K562 (cell line): ENCODE measurements around the gene KNDC1. TPM values are rescaled to one million over a fixed set of nuclear protein-coding genes. Genes with fewer than 3 reads are reported as not detected.

Source experiments
- ATAC-seq: fragments of 200-7000 bp; cut with Tn5 transposase; 3 replicates; pipeline ENCODE4 v1.9.1; 2020; ENCODE audit warnings: moderate library complexity
- BruUV-seq: library from RNA; stranded (reverse); fragments of 400-500 nt; replicated peaks from 2 replicates; lab custom pipeline; 2021; lab: Mats Ljungman, UMichigan
- CTCF ChIA-PET: fragments of 300-600 bp; formaldehyde crosslinking; extraction: SDS; loops from one replicate; lab custom pipeline; 2021; ENCODE audit warnings: low intra/inter-chr PET ratio; lab: Yijun Ruan, JAX
- POLR2A ChIA-PET: fragments of 300-600, 350-650 bp; sonication (Branson Sonifier 250); formaldehyde crosslinking; extraction: SDS; loops from one replicate; lab custom pipeline; 2021; ENCODE audit warnings: antibody characterized with exemption, inconsistent platforms; lab: Yijun Ruan, JAX
- DNase-seq, 4 experiments: peaks; one replicate each; pipeline versions ENCODE4 v3.0.0 to v3.0.0-alpha.2; 2011 to 2018; ENCODE audit warnings: low spot score in 3 of 4, mixed read lengths in 3 of 4; ENCODE audit errors: extremely low read depth in 1 of 4
- FAIRE-seq: peaks from 2 replicates; lab custom pipeline; 2011; peaks lifted over from hg19 to GRCh38; lab: Jason Lieb, UNC
- H2AFZ ChIP-seq: 2 replicates; pipeline ENCODE4 v1.6.0; 2011; ENCODE audit warnings: low read depth, low read length, control low read depth, inconsistent platforms
- H3K27ac ChIP-seq: fragments of 200-600 bp; 3 replicates; pipeline ENCODE4 v1.8.0; 2011; ENCODE audit warnings: low read depth, mild to moderate bottlenecking, control low read depth, inconsistent platforms, low read length, moderate library complexity, mixed read lengths; ENCODE audit errors: extremely low read depth
- H3K27me3 ChIP-seq, 2 experiments: fragments of 300-600 bp in 1 of 2; 2 replicates in 1 of 2; 3 replicates in 1 of 2; pipeline versions ENCODE4 v1.6.0 to v1.8.0; 2011; ENCODE audit warnings: inconsistent platforms in 2 of 2, low read length in 2 of 2, mild to moderate bottlenecking in 1 of 2, mixed read lengths in 1 of 2, moderate library complexity in 1 of 2; ENCODE audit not compliant: control insufficient read depth in 2 of 2, insufficient read depth in 2 of 2
- H3K36me3 ChIP-seq: fragments of 300-600 bp; 3 replicates; pipeline ENCODE4 v1.8.0; 2011; ENCODE audit warnings: mild to moderate bottlenecking, low read length, inconsistent platforms; ENCODE audit not compliant: control insufficient read depth, insufficient read depth
- H3K4me1 ChIP-seq, 2 experiments: fragments of 200-600 bp in 1 of 2; replicated peaks in 1 of 2; 2 replicates in 1 of 2; 3 replicates in 1 of 2; pipeline versions ENCODE4 v1.5.1 to v1.8.0; 2011; ENCODE audit warnings: inconsistent platforms in 2 of 2, low read length in 2 of 2, mild to moderate bottlenecking in 1 of 2, mixed read lengths in 1 of 2, moderate library complexity in 1 of 2; ENCODE audit not compliant: control insufficient read depth in 2 of 2, insufficient read depth in 2 of 2
- H3K4me2 ChIP-seq: 2 replicates; pipeline ENCODE4 v1.6.1; 2011; ENCODE audit warnings: low read length, control low read depth, inconsistent platforms, mixed read lengths; ENCODE audit not compliant: insufficient read depth
- H3K4me3 ChIP-seq: fragments of 200-600 bp; sonication (generic), shearing (Covaris generic); 2 replicates; pipeline ENCODE4 v1.5.1; 2016; ENCODE audit warnings: control low read depth, inconsistent platforms
- H3K79me2 ChIP-seq: fragments of 200-600 bp; 3 replicates; pipeline ENCODE4 v1.8.0; 2011; ENCODE audit warnings: low read length, inconsistent platforms; ENCODE audit not compliant: control insufficient read depth, insufficient read depth
- H3K9ac ChIP-seq, 2 experiments: 2 replicates each; pipeline versions ENCODE4 v1.6.0 to v1.6.1; 2011; ENCODE audit warnings: low read depth in 2 of 2, low read length in 2 of 2, control low read depth in 1 of 2, inconsistent platforms in 1 of 2, mild to moderate bottlenecking in 1 of 2, mixed read lengths in 1 of 2; ENCODE audit not compliant: insufficient read depth in 1 of 2
- H3K9me1 ChIP-seq: one replicate; pipeline ENCODE4 v1.6.0; 2011; ENCODE audit warnings: inconsistent platforms, mild to moderate bottlenecking, low read length, moderate library complexity; ENCODE audit not compliant: control insufficient read depth, insufficient read depth
- H3K9me3 ChIP-seq: replicated peaks from 2 replicates; pipeline ENCODE4 v1.5.1; 2011; ENCODE audit warnings: low read depth, low read length, inconsistent platforms; ENCODE audit not compliant: control insufficient read depth, insufficient read depth
- H4K20me1 ChIP-seq: replicated peaks from 2 replicates; pipeline ENCODE4 v1.6.1; 2011; ENCODE audit warnings: low read length, inconsistent platforms, mixed read lengths; ENCODE audit not compliant: control insufficient read depth, insufficient read depth
- CHD1 ChIP-seq: fragments of 200-600 bp; sonication (generic); IDR thresholded peaks from one replicate; pipeline ENCODE4 v1.6.1; 2012; ENCODE audit warnings: mild to moderate bottlenecking, moderate library complexity, low read length, inconsistent platforms
- NBN ChIP-seq: fragments of 450-650 bp; IDR thresholded peaks from 2 replicates; pipeline ENCODE4 v1.6.1; 2016; ENCODE audit warnings: low read depth, mild to moderate bottlenecking
- NFYB ChIP-seq: IDR thresholded peaks from 2 replicates; pipeline ENCODE4 v1.6.1; 2011; ENCODE audit warnings: mild to moderate bottlenecking, moderate library complexity; ENCODE audit not compliant: insufficient read length; ENCODE audit errors: extremely low read depth
- ZNF121 ChIP-seq: sonication (generic); formaldehyde crosslinking; conservative IDR thresholded peaks from 2 replicates; pipeline ENCODE4 v1.8.0; 2022; ENCODE audit warnings: missing genetic modification reagents
- ZNF253 ChIP-seq: fragments of 250-450 bp; sonication (Bioruptor Pico); conservative IDR thresholded peaks from 2 replicates; pipeline ENCODE4 v1.6.1; 2021; ENCODE audit warnings: mild to moderate bottlenecking
- WGBS: fragments of 100-300 bp; shearing (Covaris generic); methylation state at CpG from one replicate; pipeline ENCODE4 v1.1.6; 2016; ENCODE audit warnings: low coverage, mixed read lengths; ENCODE audit not compliant: insufficient coverage; ENCODE audit errors: missing lambda C conversion rate; 5-methylcytosine and 5-hydroxymethylcytosine counted together
- in situ Hi-C: fragments of 300-500 bp; cut with MboI; formaldehyde crosslinking; loops from 4 replicates; pipeline ENCODE4 v1.15.0; 2018; ENCODE audit warnings: inconsistent platforms, mixed read lengths
- intact Hi-C: fragments of 100-400 bp; cut with micrococcal nuclease; formaldehyde crosslinking; loops from 2 replicates; pipeline ENCODE4 v1.14.2; 2022
- polyA plus RNA-seq, 8 experiments: library from polyadenylated mRNA; depleted of rRNA in 4 of 8; stranded (reverse) in 5 of 8; unstranded in 3 of 8; fragments of >200 nt; fragmentation: Nextera tagmentation in 2 of 8; fragmentation: Illumina TruSeq in 1 of 8; extraction: Ambion mirVana in 2 of 8; extraction: Trizol in 1 of 8; gene quantifications; 2 replicates each; pipeline versions ENCODE4 v1.2.1 to v1.2.3, GENCODE V29; 2011 to 2014; ENCODE audit warnings: inconsistent platforms in 1 of 8, missing spikeins in 1 of 8
- total RNA-seq, 7 experiments: library from RNA; depleted of rRNA in 6 of 7; stranded (reverse); fragments of >200 nt in 6 of 7; fragmentation: Illumina TruSeq in 2 of 7; extraction: Trizol in 2 of 7; gene quantifications; 2 replicates each; pipeline versions ENCODE4 v1.2.1 to v1.2.3, GENCODE V29; 2011 to 2021; ENCODE audit warnings: low replicate concordance in 1 of 7
- TF ChIP-seq, protein P1 (sequence below), 2 experiments: IDR thresholded peaks; 2 replicates each; pipeline ENCODE4 v1.6.1; 2011; ENCODE audit warnings: borderline replicate concordance in 1 of 2, control low read depth in 1 of 2, low read depth in 1 of 2, low read length in 1 of 2, mild to moderate bottlenecking in 1 of 2, mixed read lengths in 1 of 2, moderate library complexity in 1 of 2; ENCODE audit not compliant: insufficient read depth in 1 of 2, insufficient read length in 1 of 2, poor library complexity in 1 of 2, severe bottlenecking in 1 of 2; ENCODE audit errors: extremely low read depth in 1 of 2
- TF ChIP-seq, protein P2 (sequence below): fragments of 450-650 bp; formaldehyde crosslinking; conservative IDR thresholded peaks from 2 replicates; pipeline ENCODE4 v1.4.0; 2022; ENCODE audit warnings: mild to moderate bottlenecking, missing genetic modification characterization
- TF ChIP-seq, protein P3 (sequence below): fragments of 200-800 bp; sonication (Bioruptor generic); IDR thresholded peaks from 2 replicates; pipeline ENCODE4 v1.6.1; 2016; ENCODE audit warnings: missing genetic modification characterization, missing compliant biosample characterization
- TF ChIP-seq, protein P4 (sequence below): fragments of 450-650 bp; formaldehyde crosslinking; IDR thresholded peaks from 2 replicates; pipeline ENCODE4 v1.4.0; 2022; ENCODE audit warnings: missing genetic modification characterization

Gene KNDC1
- total and polyA plus RNA-seq, 9 of the 15 experiments (the other 6 are each of a cell fraction or from before 2014, with no cell fraction given) = 0.07 to 0.26 (median 0.11) TPM; not detected in 6

DNA sequence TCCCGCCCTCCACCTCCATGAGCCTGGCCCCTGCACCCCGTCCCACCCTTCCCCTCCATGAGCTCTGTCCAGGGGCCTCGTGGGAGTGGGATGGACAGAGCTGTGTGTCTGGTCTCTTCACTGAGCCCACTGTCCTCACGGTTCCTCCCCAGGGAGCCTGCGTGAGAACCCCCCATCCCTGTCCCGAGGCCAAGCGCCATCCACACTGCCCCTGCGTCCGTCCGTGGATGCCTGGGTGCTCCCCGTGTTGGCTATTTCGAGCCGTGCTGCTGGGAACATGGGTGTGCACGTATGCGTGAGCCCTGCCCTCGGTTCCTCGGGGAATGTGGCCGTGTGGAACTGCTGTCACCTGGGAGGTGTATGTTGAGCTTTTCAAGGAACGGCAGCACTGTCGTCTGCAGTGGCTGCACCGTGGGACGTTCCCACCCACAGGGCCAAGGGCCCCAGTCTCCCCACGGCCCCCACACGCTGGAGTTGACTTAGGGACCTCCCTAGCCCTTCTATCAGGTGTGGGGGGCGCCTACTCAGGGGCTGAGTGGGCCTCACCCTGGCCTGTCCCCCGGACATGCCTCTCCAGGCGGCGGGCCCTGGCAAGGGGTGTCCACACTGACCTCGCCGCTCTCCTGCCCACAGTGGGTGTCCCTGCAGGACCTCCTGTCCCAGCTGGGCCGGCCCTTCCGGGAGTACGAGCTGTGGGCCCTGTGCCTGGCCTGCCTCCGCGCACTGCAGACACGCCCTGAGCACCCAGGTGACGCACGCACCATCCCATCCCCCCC, 28.1 kb downstream of the KNDC1 start:
- Histone ChIP-seq H4K20me1 (peaks cover 3% of the 10 kb centered on the region; the same call in 1 of the 2 replicates), H3K9ac (no peak overlapping the region), H2AFZ (no peak overlapping the region), H3K4me2 (no peak overlapping the region), H3K27me3 (peaks cover 2 to 41% of the 10 kb centered on the region in 2 experiments; a peak in 4 of 5 replicates), H3K4me1 (peaks cover 0 to 23% of the 10 kb centered on the region in 2 experiments; a peak in 2 of 5 replicates), H3K9me1 (no peaks in the 10 kb centered on the region), H3K36me3 (no peaks in the 10 kb centered on the region), H3K4me3 (no peak overlapping the region), H3K27ac (no peak overlapping the region), H3K9me3 (no peaks in the 10 kb centered on the region), H3K79me2 (no peaks in the 10 kb centered on the region)
- intact Hi-C loops = no loop called here
- 3% methylated on average over 19 of the region's 38 CpGs for WGBS
- BruUV-seq = no TSS peak
- ATAC-seq (no peak), FAIRE-seq (no peak), DNase-seq (no peak)
- ChIA-PET CTCF (no interaction called here), POLR2A (no interaction called here)
- in situ Hi-C loops = no loop called here
- TF ChIP-seq, protein P1, sequence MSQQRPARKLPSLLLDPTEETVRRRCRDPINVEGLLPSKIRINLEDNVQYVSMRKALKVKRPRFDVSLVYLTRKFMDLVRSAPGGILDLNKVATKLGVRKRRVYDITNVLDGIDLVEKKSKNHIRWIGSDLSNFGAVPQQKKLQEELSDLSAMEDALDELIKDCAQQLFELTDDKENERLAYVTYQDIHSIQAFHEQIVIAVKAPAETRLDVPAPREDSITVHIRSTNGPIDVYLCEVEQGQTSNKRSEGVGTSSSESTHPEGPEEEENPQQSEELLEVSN (IDR thresholded peaks at IDR 0.05; ENCODE audit: borderline replicate concordance in 1 of 2, extremely low read depth in 1 of 2, insufficient read depth in 1 of 2, insufficient read length in 1 of 2, low read depth in 1 of 2, low read length in 1 of 2, poor library complexity in 1 of 2, severe bottlenecking in 1 of 2) = no peak
- TF ChIP-seq, protein P2, sequence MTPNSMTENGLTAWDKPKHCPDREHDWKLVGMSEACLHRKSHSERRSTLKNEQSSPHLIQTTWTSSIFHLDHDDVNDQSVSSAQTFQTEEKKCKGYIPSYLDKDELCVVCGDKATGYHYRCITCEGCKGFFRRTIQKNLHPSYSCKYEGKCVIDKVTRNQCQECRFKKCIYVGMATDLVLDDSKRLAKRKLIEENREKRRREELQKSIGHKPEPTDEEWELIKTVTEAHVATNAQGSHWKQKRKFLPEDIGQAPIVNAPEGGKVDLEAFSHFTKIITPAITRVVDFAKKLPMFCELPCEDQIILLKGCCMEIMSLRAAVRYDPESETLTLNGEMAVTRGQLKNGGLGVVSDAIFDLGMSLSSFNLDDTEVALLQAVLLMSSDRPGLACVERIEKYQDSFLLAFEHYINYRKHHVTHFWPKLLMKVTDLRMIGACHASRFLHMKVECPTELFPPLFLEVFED (CRISPR knock-in tag) = no peak
- no peak for TF ChIP-seq ZNF121 (CRISPR knock-in tag)
- TF ChIP-seq, protein P3, sequence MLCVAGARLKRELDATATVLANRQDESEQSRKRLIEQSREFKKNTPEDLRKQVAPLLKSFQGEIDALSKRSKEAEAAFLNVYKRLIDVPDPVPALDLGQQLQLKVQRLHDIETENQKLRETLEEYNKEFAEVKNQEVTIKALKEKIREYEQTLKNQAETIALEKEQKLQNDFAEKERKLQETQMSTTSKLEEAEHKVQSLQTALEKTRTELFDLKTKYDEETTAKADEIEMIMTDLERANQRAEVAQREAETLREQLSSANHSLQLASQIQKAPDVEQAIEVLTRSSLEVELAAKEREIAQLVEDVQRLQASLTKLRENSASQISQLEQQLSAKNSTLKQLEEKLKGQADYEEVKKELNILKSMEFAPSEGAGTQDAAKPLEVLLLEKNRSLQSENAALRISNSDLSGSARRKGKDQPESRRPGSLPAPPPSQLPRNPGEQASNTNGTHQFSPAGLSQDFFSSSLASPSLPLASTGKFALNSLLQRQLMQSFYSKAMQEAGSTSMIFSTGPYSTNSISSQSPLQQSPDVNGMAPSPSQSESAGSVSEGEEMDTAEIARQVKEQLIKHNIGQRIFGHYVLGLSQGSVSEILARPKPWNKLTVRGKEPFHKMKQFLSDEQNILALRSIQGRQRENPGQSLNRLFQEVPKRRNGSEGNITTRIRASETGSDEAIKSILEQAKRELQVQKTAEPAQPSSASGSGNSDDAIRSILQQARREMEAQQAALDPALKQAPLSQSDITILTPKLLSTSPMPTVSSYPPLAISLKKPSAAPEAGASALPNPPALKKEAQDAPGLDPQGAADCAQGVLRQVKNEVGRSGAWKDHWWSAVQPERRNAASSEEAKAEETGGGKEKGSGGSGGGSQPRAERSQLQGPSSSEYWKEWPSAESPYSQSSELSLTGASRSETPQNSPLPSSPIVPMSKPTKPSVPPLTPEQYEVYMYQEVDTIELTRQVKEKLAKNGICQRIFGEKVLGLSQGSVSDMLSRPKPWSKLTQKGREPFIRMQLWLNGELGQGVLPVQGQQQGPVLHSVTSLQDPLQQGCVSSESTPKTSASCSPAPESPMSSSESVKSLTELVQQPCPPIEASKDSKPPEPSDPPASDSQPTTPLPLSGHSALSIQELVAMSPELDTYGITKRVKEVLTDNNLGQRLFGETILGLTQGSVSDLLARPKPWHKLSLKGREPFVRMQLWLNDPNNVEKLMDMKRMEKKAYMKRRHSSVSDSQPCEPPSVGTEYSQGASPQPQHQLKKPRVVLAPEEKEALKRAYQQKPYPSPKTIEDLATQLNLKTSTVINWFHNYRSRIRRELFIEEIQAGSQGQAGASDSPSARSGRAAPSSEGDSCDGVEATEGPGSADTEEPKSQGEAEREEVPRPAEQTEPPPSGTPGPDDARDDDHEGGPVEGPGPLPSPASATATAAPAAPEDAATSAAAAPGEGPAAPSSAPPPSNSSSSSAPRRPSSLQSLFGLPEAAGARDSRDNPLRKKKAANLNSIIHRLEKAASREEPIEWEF (CRISPR knock-in tag) = no peak
- TF ChIP-seq, protein P4, sequence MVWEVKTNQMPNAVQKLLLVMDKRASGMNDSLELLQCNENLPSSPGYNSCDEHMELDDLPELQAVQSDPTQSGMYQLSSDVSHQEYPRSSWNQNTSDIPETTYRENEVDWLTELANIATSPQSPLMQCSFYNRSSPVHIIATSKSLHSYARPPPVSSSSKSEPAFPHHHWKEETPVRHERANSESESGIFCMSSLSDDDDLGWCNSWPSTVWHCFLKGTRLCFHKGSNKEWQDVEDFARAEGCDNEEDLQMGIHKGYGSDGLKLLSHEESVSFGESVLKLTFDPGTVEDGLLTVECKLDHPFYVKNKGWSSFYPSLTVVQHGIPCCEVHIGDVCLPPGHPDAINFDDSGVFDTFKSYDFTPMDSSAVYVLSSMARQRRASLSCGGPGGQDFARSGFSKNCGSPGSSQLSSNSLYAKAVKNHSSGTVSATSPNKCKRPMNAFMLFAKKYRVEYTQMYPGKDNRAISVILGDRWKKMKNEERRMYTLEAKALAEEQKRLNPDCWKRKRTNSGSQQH (CRISPR knock-in tag) = no peak
- TF ChIP-seq NFYB = no peak
- TF ChIP-seq ZNF253 = no peak
- no peak for TF ChIP-seq NBN
- TF ChIP-seq CHD1 = no peak
